ENCODE data around the gene ACVR1. TPM values are rescaled to one million over a fixed set of nuclear protein-coding genes. Genes with fewer than 3 reads are reported as not detected.

ACVR1 gene
- total RNA-seq, 4 donors from 2014 or later, result 17.9 to 41.4 (median 29.9) TPM

DNA sequence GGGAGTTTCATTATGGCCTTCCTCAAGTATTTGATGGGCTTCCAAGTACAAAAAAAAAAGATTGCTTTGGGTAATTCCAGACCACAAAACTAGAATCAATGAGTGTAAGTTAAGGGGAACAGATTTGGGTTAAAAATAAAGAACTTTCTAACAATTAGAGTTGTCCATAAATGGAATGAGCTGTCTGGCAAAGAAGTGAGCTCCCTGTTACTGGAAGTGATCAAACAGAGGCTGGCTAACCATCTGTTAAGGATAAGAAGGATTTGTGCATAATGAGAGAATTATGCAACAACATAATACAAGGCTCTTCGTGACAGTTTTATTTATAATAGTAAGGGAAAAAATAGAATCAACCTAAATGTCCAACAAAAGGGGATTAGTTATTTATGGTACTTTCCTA lies 44.6 kb upstream of the ACVR1 start:
- TF ChIP-seq POLR2AphosphoS5 (IDR thresholded peaks at IDR 0.05), result no peak
- TF ChIP-seq POLR2A (IDR thresholded peaks at IDR 0.05), result no peak
- TF ChIP-seq, protein P1, sequence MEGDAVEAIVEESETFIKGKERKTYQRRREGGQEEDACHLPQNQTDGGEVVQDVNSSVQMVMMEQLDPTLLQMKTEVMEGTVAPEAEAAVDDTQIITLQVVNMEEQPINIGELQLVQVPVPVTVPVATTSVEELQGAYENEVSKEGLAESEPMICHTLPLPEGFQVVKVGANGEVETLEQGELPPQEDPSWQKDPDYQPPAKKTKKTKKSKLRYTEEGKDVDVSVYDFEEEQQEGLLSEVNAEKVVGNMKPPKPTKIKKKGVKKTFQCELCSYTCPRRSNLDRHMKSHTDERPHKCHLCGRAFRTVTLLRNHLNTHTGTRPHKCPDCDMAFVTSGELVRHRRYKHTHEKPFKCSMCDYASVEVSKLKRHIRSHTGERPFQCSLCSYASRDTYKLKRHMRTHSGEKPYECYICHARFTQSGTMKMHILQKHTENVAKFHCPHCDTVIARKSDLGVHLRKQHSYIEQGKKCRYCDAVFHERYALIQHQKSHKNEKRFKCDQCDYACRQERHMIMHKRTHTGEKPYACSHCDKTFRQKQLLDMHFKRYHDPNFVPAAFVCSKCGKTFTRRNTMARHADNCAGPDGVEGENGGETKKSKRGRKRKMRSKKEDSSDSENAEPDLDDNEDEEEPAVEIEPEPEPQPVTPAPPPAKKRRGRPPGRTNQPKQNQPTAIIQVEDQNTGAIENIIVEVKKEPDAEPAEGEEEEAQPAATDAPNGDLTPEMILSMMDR (IDR thresholded peaks at IDR 0.05), result no peak
- TF ChIP-seq EP300 (IDR thresholded peaks at IDR 0.05), result no peak
- Histone ChIP-seq H3K36me3 (no peaks in the 10 kb centered on the region), H3K27me3 (no peaks in the 10 kb centered on the region), H3K4me3 (no peak overlapping the region), H3K27ac (no peak overlapping the region), H3K4me1 (no peaks in the 10 kb centered on the region), H3K9me3 (peaks cover 0 to 6% (median 0%) of the 10 kb centered on the region in 3 donors)
- no peak for ATAC-seq
- WGBS, 2 donors (ENCODE audit: low coverage in 1 of 2), result 31 to 36% methylated on average over 1 of the region's 1 CpG

DNA sequence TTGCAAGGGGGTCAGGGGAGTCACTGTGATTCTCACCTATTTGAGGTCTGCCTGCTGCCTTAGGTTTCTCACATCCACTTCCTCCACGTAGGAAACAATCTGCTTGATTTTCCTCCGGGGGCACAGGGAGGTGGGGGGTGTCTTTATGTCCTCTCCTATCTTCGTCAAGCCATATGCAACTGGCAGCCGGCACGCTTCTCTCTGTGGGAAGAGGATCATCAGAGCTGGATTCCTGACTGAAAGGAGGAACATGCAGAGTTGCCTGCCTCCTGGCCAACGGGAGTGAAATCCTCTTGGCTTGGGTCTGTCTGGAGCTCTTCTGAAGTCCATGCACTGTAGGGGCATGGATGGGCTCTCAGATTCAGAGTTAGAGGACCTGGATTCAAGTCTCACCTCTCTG lies 43.1 kb upstream of the ACVR1 start:
- Histone ChIP-seq H3K4me1 (no peaks in the 10 kb centered on the region), H3K27me3 (no peaks in the 10 kb centered on the region), H3K4me3 (no peak overlapping the region), H3K27ac (no peak overlapping the region), H3K36me3 (no peaks in the 10 kb centered on the region), H3K9me3 (peaks cover 0 to 6% (median 0%) of the 10 kb centered on the region in 3 donors)
- 45 to 58% methylated on average over 5 to 6 of the region's 6 CpGs for WGBS, 2 donors (ENCODE audit: low coverage in 1 of 2)
- ATAC-seq, result no peak
- TF ChIP-seq POLR2A (IDR thresholded peaks at IDR 0.05) (no peak), POLR2AphosphoS5 (IDR thresholded peaks at IDR 0.05) (no peak)
- TF ChIP-seq, protein P1 (IDR thresholded peaks at IDR 0.05), result no peak

DNA sequence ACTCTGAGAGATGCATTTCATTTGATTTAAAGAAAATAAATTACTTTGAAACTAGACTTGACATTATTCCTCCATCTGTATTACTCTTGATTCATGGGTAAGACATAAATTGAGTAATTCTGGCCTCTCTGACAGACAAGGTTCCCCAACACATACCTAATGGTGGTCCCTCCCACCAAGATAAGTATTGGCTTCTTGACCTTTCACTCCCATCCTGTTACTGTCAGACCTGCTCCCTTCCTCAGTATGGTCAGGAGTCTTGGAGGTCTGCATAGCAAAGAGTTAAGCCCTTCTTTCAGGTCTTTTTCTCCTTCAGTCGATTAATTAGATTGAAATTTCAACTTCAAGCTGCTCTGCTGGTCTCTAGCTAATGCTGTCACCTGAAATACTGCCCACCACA lies 42.2 kb upstream of the ACVR1 start:
- H3K27ac ChIP-seq, result no peak overlapping the region
- no peaks in the 10 kb centered on the region for H3K36me3 ChIP-seq
- WGBS, 2 donors (ENCODE audit: low coverage in 1 of 2), result 64% methylated on average over 1 of the region's 1 CpG; no CpG with 5 or more reads in 1 of the 2 donors
- ATAC-seq, result no peak
- no peaks in the 10 kb centered on the region for H3K27me3 ChIP-seq
- H3K9me3 ChIP-seq, result peaks cover 0 to 6% (median 0%) of the 10 kb centered on the region in 3 donors
- no peaks in the 10 kb centered on the region for H3K4me1 ChIP-seq
- H3K4me3 ChIP-seq, result no peak overlapping the region
- TF ChIP-seq POLR2AphosphoS5 (IDR thresholded peaks at IDR 0.05) (no peak), EP300 (IDR thresholded peaks at IDR 0.05) (no peak), POLR2A (IDR thresholded peaks at IDR 0.05) (no peak)
- TF ChIP-seq, protein P1 (IDR thresholded peaks at IDR 0.05), result no peak

DNA sequence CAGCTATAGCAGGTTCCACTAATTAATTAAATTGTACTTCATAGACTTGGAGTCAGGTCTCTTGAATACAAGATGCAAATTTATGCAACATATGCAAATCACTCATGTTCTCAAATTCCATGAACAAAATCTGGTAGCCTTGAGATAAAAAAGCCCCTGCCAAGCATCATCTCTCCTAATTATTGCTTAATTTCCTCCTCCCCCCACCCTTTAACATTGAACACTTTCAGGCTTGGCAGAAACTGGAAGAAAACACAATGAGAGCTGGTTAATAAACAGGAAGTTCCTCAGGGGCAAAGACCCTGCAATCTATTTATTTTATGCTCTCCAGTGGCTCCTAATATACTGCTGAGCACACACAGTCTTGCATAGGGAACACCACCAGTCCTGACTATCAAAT lies 35.6 kb upstream of the ACVR1 start:
- Histone ChIP-seq H3K27ac (no peak overlapping the region), H3K4me1 (no peaks in the 10 kb centered on the region), H3K4me3 (no peak overlapping the region), H3K36me3 (no peaks in the 10 kb centered on the region), H3K9me3 (no peaks in the 10 kb centered on the region), H3K27me3 (no peaks in the 10 kb centered on the region)
- TF ChIP-seq POLR2AphosphoS5 (IDR thresholded peaks at IDR 0.05) (no peak), EP300 (IDR thresholded peaks at IDR 0.05) (no peak), POLR2A (IDR thresholded peaks at IDR 0.05) (no peak)
- TF ChIP-seq, protein P1 (IDR thresholded peaks at IDR 0.05), result no peak
- no peak for ATAC-seq

DNA sequence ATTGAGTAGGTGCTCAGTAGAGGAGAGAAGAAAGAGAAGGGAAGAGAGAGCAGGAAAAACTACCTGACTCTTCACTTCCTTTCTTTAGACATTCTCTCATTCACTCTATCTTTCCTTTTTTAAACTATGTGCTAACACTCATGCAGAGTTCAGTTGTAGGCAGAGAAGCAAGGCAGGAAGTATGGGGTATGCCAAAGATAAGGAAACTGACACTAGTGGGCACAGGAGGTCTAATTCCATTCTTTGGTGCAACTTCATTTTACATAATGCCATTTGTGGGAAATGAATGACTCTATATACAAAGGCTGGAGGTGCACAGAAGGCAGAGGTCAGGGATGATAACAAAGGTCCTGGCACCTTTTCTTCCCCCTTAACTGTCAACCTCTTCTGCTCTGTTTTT lies 35.1 kb upstream of the ACVR1 start:
- H3K27ac ChIP-seq, result no peak overlapping the region
- H3K27me3 ChIP-seq, result no peaks in the 10 kb centered on the region
- TF ChIP-seq, protein P1 (IDR thresholded peaks at IDR 0.05), result no peak
- TF ChIP-seq POLR2A (IDR thresholded peaks at IDR 0.05) (no peak), POLR2AphosphoS5 (IDR thresholded peaks at IDR 0.05) (no peak), EP300 (IDR thresholded peaks at IDR 0.05) (no peak)
- no peak overlapping the region for H3K4me3 ChIP-seq
- ATAC-seq, result no peak
- no peaks in the 10 kb centered on the region for H3K9me3 ChIP-seq
- no peaks in the 10 kb centered on the region for H3K4me1 ChIP-seq
- no peaks in the 10 kb centered on the region for H3K36me3 ChIP-seq
